Coronary artery (tissue), 2 donors: ENCODE measurements around the gene MED27.

Experiments used
- DNase-seq: peaks from one replicate; pipeline ENCODE4 v3.0.0-alpha.2; 2017; ENCODE audit warnings: low spot score
- H3K27ac ChIP-seq, 2 donors: fragments of 200-600 bp; sonication (generic); one replicate each; pipeline ENCODE4 v1.5.1; 2016 to 2019
- H3K4me3 ChIP-seq: fragments of 200-600 bp; sonication (generic); 2 replicates; pipeline ENCODE4 v1.5.1; 2016; ENCODE audit warnings: mild to moderate bottlenecking, moderate library complexity
- TF ChIP-seq, protein P1 (sequence below): fragments of 200-600 bp; sonication (generic); IDR thresholded peaks from one replicate; pipeline ENCODE4 v1.5.1; 2019; ENCODE audit warnings: antibody characterized with exemption

MED27 gene

DNA sequence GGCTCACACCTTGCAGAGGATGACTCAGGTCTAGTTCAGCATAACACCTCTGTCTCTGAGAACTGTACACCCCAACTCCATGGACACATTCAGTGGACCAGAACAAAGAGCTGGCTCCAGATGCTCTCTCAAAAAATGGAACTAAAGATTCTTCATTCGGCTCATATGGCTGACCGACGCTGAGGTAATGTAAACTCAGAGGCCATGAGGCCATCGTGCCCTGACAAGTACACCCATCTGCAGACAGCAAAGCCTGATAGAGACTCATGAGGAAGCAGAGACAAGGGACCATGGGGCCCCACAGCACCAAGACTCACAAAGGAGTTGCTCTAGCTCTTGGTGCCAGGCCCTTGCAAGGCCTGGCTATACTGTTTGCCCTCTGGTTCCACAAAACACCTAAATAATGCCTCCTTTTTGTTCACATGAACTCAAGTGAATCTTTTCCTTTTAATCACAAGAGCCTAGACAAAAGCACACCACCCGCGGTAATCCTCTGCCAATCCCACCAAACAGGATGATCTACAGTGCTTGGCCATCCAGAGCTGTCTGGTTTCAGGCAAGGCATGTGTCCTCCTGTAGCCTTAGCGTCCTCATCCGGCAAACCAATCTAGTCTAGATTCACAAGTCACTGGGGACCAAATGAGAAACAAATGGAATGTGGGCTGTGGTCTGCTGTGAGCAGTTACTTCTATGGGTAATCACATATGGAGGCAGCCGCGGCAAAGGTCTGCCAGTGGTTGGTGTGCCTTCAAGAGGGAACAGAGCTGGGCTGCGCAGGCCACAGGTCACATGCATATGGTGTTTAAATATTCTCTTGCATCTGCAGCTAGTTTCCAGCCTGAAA lies 22.7 kb downstream of the MED27 start:
- Histone ChIP-seq H3K4me3 (no peak overlapping the region), H3K27ac (no peak overlapping the region)
- TF ChIP-seq, protein P1, sequence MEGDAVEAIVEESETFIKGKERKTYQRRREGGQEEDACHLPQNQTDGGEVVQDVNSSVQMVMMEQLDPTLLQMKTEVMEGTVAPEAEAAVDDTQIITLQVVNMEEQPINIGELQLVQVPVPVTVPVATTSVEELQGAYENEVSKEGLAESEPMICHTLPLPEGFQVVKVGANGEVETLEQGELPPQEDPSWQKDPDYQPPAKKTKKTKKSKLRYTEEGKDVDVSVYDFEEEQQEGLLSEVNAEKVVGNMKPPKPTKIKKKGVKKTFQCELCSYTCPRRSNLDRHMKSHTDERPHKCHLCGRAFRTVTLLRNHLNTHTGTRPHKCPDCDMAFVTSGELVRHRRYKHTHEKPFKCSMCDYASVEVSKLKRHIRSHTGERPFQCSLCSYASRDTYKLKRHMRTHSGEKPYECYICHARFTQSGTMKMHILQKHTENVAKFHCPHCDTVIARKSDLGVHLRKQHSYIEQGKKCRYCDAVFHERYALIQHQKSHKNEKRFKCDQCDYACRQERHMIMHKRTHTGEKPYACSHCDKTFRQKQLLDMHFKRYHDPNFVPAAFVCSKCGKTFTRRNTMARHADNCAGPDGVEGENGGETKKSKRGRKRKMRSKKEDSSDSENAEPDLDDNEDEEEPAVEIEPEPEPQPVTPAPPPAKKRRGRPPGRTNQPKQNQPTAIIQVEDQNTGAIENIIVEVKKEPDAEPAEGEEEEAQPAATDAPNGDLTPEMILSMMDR = no peak
- no peak for DNase-seq

DNA sequence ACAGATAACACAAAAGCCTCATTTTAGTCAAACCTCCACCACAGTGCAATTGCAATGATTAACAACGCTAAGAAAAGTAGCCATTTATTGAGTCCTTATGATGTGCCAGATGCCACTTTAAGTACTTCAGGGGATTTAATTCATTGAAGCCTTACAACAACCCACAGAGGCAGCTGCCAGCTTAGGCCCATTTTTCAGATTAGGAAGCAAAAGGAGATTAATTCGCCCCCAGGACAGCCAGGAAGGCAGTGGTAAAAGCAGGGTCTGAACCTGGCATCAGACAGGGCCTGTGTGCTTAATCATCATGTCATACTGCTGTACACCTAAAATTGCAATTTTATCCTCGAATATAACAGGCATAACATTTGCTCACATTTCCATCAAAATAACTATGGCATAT lies 23.9 kb downstream of the MED27 start:
- Histone ChIP-seq H3K27ac (no peak overlapping the region), H3K4me3 (no peak overlapping the region)
- no peak for DNase-seq
- TF ChIP-seq, protein P1 = no peak

DNA sequence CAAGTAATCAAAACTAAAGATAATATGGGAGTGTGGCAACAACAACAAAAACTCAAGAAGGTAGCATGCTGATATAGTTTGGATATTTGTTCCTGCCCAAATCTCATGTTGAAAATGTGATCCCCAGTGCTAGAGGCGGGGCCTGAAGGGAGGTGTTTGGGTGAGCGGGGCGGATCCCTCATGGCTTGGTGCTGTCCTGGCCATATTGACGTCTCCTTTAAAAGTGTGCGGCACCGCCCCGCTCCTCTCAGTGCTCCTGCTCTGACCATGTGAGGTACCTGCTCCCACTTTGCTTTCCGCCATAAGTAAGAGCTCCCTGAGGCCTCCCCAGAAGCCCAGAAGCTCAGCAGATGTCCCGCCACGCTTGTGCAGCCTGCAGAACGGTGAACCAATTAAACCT lies 25.6 kb downstream of the MED27 start:
- TF ChIP-seq, protein P1 = no peak
- H3K27ac ChIP-seq = no peak overlapping the region
- H3K4me3 ChIP-seq = no peak overlapping the region
- no peak for DNase-seq

DNA sequence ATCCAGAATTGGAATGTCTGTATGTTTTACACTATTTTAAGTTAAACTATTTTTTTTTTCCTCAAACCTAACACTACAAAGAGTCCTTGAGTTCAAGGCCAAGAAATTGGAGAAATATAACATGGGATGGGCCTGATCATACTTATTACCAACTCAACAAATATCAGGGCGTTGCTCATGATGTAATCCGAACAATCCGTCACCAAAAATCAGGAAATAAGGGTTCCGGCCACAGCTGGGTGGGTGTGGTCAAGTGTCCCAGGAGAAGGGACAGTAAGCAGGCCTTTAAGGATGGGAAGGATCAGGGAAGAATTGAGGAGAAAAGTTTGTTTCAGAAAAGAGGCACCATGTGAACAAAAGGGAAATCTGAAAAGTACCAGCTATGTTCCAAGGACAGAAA lies 29.8 kb downstream of the MED27 start:
- no peak overlapping the region for H3K27ac ChIP-seq

DNA sequence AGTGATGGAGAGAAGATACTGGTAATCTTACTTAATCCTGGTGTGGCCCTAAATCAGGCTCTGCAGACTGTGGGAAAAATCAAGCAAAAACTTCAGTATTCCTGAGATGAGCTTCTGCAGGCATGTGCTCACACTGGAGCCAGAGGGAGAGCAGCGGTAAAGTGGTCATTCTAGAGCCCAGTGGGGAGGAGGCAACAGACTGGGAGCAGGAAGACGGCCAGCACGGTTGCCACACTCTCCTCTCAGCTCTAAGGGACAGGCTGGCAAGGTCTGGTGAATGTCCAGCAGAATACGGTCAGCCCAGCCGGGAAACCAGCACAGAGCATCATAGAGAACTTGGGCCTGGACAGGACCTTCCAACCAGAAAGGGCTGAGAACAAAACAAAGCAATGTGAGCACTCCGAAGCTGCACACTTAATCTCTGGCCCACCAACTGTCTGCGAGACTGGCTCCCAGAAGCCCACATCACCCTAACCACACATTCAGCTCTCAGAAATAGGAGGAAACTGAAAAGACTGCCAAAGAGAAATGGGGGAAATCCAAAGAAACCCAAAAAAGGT lies 30.3 kb downstream of the MED27 start:
- no peak for DNase-seq
- TF ChIP-seq, protein P1 = no peak
- Histone ChIP-seq H3K4me3 (no peak overlapping the region), H3K27ac (no peak overlapping the region)

More for the DNA sequence above, 29.8 kb downstream of the MED27 start:
- TF ChIP-seq, protein P1 = no peak
- H3K4me3 ChIP-seq = no peak overlapping the region
- no peak for DNase-seq

DNA sequence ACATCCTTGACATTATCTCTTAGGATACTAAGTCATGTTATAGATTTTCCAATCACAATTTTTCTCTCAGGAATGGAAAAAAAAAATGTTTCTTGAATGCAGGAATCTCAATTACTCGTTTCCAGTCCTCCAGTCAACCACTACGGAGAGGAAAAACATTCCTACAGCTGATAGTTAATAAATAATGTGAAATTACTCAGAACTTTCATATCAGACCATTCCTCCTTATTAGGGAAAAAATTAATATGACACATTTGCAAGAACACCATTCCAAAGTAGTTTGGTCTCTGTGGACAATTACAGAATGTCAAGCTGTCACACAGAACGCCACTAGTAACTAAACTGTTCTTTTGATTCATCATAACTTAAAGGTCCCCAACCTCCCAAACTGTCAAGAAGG lies 31.5 kb downstream of the MED27 start:
- no peak for DNase-seq
- Histone ChIP-seq H3K4me3 (no peak overlapping the region), H3K27ac (no peak overlapping the region)
- TF ChIP-seq, protein P1 = no peak

DNA sequence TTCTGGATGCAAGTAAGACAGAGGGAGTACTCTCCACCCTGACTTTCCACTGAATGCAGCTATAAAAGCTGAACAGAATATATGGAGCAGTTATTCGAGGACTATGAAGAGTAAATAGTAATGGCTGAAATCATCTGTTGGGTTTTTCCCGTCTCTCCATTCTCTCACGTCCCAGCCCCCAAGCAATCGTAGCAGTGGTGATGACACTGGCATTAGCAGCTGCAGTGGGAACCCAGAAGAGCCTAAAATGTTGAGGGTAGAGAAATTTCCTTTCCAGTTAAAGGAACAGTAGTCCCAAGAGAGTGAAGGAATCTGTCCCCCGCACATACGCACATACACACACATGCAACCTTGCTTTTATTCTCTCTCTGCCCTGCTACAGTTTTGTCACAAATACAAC lies 33.2 kb downstream of the MED27 start:
- Histone ChIP-seq H3K27ac (no peak overlapping the region), H3K4me3 (no peak overlapping the region)
- TF ChIP-seq, protein P1 = no peak
- DNase-seq = no peak
